Measurements from ENCODE around the gene CMSS1.

CMSS1 gene

DNA sequence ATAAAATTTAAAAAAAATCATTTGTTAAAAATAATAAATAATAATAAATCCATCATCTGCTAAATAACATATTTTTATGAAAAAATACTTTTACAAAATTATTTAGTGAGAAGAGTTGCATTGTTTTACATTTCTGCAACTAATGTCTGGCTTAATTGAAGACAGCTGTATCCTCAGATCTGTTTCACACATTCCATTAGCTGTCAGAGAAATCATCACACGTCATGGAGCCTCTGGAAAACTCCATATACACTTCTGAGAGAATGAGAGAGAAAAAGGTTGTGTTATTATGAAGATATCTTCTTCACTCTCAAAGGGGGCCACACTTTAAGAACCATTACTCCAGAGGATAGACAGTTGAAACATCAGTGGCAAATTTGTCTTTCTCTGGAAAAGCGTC, 40.8 kb downstream of the CMSS1 start:
- POLR2A ChIA-PET = no interaction called here
- TF ChIP-seq, protein P1, sequence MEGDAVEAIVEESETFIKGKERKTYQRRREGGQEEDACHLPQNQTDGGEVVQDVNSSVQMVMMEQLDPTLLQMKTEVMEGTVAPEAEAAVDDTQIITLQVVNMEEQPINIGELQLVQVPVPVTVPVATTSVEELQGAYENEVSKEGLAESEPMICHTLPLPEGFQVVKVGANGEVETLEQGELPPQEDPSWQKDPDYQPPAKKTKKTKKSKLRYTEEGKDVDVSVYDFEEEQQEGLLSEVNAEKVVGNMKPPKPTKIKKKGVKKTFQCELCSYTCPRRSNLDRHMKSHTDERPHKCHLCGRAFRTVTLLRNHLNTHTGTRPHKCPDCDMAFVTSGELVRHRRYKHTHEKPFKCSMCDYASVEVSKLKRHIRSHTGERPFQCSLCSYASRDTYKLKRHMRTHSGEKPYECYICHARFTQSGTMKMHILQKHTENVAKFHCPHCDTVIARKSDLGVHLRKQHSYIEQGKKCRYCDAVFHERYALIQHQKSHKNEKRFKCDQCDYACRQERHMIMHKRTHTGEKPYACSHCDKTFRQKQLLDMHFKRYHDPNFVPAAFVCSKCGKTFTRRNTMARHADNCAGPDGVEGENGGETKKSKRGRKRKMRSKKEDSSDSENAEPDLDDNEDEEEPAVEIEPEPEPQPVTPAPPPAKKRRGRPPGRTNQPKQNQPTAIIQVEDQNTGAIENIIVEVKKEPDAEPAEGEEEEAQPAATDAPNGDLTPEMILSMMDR (IDR thresholded peaks at IDR 0.05; ENCODE audit: insufficient read depth, low read length, missing control alignments) = no peak

DNA sequence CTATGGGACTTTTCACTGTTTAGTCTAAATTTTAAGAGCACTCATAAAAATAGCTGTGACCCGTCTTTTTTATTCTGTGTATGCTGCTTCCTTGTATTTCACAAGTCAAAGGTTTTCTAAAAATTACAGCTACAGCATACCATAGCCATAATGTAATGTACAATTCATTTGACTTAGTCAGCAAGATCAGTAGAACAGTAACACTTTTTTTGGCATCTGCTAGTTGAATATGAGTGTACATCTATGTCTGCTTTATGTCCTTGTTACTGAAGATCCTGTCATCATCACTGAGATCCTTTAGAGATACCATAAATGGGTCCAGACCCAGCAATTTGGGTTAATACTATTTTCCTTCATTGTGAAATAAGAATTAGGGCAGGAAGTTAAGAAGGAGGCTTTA, 42.2 kb downstream of the CMSS1 start:
- peak; percentile 98 for DNase-seq (ENCODE audit: low read depth, low spot score)
- ChIA-PET CTCF (interaction anchor here (0.6 to 2.9 kb wide), 10 partner anchors 9 to 209 kb away, joined by 3 to 16 read pairs (median 4); no protein-coding TSS in a partner anchor), POLR2A (interaction anchor here (0.9 to 1.3 kb wide), 3 partner anchors 12 to 186 kb away, joined by 3 to 4 read pairs (median 4); no protein-coding TSS in a partner anchor)
- H3K4me3 ChIP-seq (ENCODE audit: low read depth, low read length) = no peak overlapping the region
- TF ChIP-seq, protein P1 (IDR thresholded peaks at IDR 0.05; ENCODE audit: insufficient read depth, low read length, missing control alignments) = no peak

More for the DNA sequence above, 40.8 kb downstream of the CMSS1 start:
- DNase-seq (ENCODE audit: low read depth, low spot score) = no peak
- CTCF ChIA-PET = interaction anchor here (1.1 to 2.9 kb wide), 4 partner anchors 8 to 92 kb away, joined by 3 to 16 read pairs (median 6); no protein-coding TSS in a partner anchor
- H3K4me3 ChIP-seq (ENCODE audit: low read depth, low read length) = no peak overlapping the region

DNA sequence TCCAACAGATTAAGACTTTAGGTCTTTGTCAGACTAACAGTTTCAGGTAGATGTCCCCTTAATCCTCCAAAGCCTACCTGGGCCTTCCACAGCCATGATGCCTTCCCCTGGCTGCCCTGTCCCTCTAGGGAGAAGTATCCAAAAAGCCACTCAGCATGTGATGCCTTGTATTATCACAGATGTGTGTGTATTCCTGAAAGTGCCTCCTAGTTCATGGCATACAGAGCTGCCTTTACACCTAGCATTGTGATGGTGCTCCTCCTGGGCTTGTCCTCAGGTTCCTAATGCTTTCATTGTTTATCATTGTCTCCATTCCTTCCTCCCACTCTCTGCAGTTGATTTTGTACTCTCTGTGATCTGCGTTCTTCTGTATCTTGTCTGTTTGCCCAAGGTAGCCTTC, 43.6 kb downstream of the CMSS1 start:
- DNase-seq (ENCODE audit: low read depth, low spot score) = no peak
- TF ChIP-seq, protein P1 (IDR thresholded peaks at IDR 0.05; ENCODE audit: insufficient read depth, low read length, missing control alignments) = no peak
- H3K4me3 ChIP-seq (ENCODE audit: low read depth, low read length) = no peak overlapping the region
- CTCF ChIA-PET = interaction anchor here (1.1 to 1.6 kb wide), 4 partner anchors 9 to 208 kb away, joined by 3 to 5 read pairs (median 4); no protein-coding TSS in a partner anchor
- POLR2A ChIA-PET = interaction anchor here (0.6 kb wide), 1 partner anchor 44 kb away, joined by 3 read pairs; the partner anchor contains the start of gene CMSS1

DNA sequence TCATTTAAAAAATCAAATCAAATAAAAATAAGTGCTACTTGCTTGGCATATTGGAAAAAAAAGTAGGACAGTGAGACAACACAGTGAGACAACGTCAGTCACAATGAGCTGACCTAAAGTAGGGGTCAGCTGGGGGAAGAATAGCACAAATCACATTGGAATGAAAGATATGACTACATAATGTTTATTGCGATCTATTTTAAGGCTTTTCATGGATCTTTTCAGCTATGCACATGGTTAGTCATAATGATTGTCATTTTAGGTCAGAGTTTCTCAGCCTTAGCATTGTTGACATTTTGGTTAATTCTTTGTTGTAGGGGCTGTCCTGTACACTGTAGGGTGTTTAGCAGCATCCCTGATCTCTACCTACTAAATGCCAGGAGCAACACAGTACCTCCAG, 44.5 kb downstream of the CMSS1 start:
- H3K4me3 ChIP-seq (ENCODE audit: low read depth, low read length) = no peak overlapping the region
- ChIA-PET POLR2A (interaction anchor here (0.9 to 1.1 kb wide), 2 partner anchors 14 to 180 kb away, joined by 3 to 4 read pairs; no protein-coding TSS in a partner anchor), CTCF (interaction anchor here (0.6 to 1.4 kb wide), 5 partner anchors 10 to 392 kb away, joined by 3 to 4 read pairs (median 3); no protein-coding TSS in a partner anchor)
- TF ChIP-seq, protein P1 (IDR thresholded peaks at IDR 0.05; ENCODE audit: insufficient read depth, low read length, missing control alignments) = no peak
- no peak for DNase-seq (ENCODE audit: low read depth, low spot score)

DNA sequence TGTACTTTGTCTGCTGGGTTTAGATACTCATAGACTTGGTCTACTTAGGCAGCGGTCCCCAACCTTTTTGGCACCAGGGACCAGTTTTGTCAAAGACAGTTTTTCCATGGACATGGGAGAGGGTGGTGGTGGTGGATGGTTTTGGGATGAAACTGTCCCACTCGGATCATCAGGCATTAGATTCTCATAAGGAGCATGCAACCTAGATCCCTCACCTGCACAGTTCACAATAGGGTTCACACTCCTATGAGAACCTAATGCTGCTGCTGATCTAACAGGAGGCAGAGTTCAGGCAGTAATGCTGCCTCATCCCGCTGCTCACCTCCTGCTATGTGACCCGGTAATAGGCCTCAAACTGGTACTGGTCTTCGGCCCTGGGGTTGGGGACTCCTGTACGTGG, 45.3 kb downstream of the CMSS1 start:
- H3K4me3 ChIP-seq (ENCODE audit: low read depth, low read length) = no peak overlapping the region
- DNase-seq (ENCODE audit: low read depth, low spot score) = no peak
- POLR2A ChIA-PET = interaction anchor here (1.1 kb wide), 1 partner anchor 13 kb away, joined by 4 read pairs; no protein-coding TSS in a partner anchor
- TF ChIP-seq, protein P1 (IDR thresholded peaks at IDR 0.05; ENCODE audit: insufficient read depth, low read length, missing control alignments) = no peak
- CTCF ChIA-PET = interaction anchor here (1.4 kb wide), 1 partner anchor 19 kb away, joined by 4 read pairs; no protein-coding TSS in a partner anchor

DNA sequence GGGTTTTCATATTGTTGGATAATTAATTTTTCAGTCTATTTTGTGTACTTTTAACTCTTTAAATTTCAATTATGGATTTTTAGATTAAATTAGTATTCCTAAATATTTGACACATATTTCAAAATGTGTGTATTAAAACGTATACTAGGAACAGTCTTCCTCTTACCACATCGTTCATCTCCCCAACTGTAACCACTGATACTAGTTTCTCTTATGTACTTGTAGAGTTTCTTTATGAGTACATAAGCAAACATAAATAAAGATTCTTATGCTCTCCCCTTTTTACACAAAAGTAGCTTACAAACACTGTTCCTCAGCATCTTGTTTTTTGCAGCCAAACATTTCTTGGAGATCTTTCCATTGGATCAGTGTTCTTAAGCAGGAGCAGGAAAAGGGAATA, 45.9 kb downstream of the CMSS1 start:
- no peak overlapping the region for H3K4me3 ChIP-seq (ENCODE audit: low read depth, low read length)
- POLR2A ChIA-PET = no interaction called here
- CTCF ChIA-PET = interaction anchor here (1.2 kb wide), 1 partner anchor 210 kb away, joined by 3 read pairs; no protein-coding TSS in a partner anchor
- TF ChIP-seq, protein P1 (IDR thresholded peaks at IDR 0.05; ENCODE audit: insufficient read depth, low read length, missing control alignments) = no peak
- DNase-seq (ENCODE audit: low read depth, low spot score) = no peak
